ENCODE results near the gene SDK1.

SDK1 gene

DNA sequence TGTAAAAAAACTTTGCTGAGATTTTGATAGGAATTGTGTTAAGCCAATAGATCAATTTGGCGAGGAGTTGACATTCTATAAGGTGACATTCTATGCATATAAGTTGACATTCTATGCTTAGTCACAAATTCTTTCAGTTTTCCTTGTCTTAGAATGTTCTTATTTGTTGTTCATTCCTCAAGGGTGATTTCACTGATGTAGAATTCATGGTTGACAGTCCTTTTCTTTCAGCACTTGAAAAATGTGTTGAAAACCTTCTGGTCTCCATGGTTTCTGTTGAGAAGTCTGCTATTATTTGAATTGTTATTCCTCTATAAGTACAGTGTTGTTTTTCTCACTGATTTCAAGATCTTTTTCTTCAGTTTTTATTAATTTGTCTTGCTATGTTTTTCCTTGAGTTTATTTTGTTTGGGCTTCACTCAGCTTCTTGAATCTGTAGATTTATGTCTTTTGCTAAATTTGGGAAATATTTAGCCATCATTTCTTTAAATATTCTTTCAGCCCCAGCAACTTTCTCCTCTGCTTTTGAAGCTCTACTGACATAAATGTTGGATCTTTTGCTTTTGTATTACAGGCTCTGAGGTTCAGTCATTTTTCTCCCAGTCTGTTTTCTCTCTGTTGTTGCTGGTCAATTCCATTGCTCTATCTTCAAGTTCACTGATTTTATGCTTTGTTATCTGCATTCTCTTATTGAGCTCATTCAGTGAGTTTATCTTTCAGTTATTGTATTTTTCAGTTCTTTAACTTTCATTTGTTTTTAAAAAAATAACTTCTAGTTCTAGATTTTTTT, 154.9 kb downstream of the SDK1 start:
- DNase-seq (ENCODE audit: low read depth in 2 of 2, low spot score in 1 of 2): no peak

DNA sequence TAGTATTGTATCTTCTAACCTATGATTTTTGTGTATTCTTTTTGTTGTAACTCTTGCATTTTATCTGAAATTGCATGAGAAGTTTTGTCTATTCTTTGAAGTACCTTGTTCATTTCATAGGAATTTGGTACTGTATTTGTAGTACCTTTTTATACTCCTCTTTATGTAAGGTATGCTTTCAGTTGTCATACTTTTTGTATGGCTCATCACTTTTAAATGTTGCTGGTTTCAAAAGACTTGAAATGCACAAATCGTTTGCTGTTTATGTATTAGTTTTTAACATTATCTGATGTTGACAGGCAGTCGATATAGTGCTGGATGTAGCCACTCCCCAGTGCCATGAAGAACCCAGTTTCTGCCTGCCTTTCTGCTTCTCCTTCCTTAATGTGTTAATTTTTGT, 158.1 kb downstream of the SDK1 start:
- DNase-seq (ENCODE audit: low read depth in 2 of 2, low spot score in 1 of 2): no peak

- peak in 1 of 2 donors; percentile 24 for DNase-seq (ENCODE audit: low read depth in 2 of 2, low spot score in 1 of 2)
These were observed 160.9 kb downstream of the SDK1 start for GRCh38 chr7:3461923-3462322.

DNA sequence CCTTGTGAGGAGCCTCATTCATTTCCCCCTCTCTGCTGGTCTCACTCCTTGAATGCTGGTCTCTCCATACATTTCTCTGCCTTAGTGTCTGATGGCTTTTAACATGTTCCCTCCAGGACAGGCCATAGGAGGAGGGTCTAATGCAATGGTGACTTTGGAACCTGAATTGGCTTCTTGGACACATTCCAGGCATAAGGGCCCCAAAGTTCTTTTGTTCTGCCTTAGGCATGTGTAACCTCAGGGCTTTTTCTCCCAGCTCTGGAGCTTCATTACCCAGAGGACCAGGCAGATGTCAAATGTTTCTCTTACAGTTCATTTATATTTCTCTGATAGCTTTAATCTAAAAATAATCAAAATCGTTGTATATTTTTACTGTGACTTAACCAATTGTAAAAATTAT, 162.6 kb downstream of the SDK1 start:
- no peak for DNase-seq (ENCODE audit: low read depth in 2 of 2, low spot score in 1 of 2)

DNA sequence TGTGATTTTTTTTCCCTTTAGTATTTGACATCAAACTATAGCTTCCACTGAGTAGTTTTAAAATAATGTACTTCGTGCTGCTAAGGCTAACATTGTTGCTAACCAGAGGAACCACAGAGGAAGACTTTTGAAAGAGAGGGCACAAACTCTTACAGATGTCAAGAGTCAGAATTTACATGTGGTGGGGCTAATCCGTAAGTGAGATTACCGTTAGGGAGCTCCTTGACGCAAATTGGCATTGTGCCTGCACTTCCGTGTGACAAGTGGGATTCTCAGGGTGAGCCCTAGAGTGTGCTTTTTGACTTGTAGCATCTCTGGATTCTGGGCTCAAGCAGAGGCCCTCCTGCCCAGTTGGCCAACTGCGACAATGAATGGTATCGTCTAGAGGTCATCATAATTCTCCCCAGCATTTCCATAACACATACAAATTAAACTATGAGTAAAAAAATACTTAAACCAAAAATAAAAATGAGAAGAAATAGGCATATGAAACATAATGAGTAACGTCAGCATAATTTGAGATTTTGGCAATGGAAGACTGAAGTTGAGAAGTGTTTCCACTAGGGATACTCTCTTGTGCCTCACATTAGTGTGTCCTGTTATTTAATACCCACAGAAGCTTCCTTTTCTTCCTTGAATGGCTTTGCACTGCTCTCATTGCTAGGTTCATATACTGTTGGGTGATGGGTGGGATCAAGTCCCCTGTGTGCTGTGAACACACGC, 164.0 kb downstream of the SDK1 start:
- DNase-seq (ENCODE audit: low read depth in 2 of 2, low spot score in 1 of 2): no peak

DNA sequence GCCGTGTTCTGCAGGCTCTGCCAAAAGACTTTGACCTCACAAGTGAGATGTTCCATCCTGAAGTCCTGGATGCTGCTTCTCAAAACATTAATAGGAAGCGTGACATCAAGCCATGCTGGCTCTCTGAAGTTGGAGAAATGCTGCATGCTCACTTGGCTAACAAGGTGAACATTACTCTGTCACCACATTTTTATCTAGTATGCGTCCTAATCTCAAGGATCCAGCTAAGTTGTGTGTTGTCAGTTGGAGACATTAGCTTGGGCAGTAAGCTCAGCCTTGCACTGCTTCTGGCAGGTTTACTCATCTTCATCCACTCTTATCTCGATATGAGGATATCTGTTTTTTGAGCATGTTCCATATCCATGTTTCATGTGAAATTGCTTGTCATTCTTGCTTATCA, 165.2 kb downstream of the SDK1 start:
- no peak for DNase-seq (ENCODE audit: low read depth in 2 of 2, low spot score in 1 of 2)

GRCh38 chr7:3469641-3470040, 168.6 kb downstream of the SDK1 start:
- no peak for DNase-seq (ENCODE audit: low read depth in 2 of 2, low spot score in 1 of 2)

GRCh38 chr7:3480197-3480596, 179.1 kb downstream of the SDK1 start:
- DNase-seq (ENCODE audit: low read depth in 2 of 2, low spot score in 1 of 2): no peak

DNA sequence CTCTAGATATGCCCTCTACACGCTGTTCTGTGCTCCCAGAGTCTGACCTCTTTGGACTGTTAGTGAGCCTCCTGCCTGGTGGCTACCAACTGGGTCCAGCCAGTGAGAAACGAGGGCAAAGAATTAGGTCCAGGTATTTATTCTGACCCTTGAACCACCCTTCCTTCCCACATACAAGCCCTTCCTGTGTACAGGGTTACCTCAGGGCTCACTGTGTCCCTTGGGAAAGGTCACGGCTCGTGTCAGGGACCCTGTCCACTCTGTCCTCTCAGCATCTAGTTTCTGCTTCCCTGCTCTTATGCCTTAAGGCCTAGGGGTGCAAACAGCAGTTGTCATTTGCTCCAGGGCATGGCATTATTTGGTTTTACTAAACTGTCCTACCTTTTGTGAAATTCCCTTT, 180.4 kb downstream of the SDK1 start:
- DNase-seq (ENCODE audit: low read depth in 2 of 2, low spot score in 1 of 2): no peak

- DNase-seq (ENCODE audit: low read depth in 2 of 2, low spot score in 1 of 2): no peak
These were observed 181.3 kb downstream of the SDK1 start for GRCh38 chr7:3482147-3482921.

- DNase-seq (ENCODE audit: low read depth in 2 of 2, low spot score in 1 of 2): no peak
These were observed 185.8 kb downstream of the SDK1 start for GRCh38 chr7:3486841-3487240.

- DNase-seq (ENCODE audit: low read depth in 2 of 2, low spot score in 1 of 2): no peak
These were observed 187.8 kb downstream of the SDK1 start for GRCh38 chr7:3488829-3489228.

DNA sequence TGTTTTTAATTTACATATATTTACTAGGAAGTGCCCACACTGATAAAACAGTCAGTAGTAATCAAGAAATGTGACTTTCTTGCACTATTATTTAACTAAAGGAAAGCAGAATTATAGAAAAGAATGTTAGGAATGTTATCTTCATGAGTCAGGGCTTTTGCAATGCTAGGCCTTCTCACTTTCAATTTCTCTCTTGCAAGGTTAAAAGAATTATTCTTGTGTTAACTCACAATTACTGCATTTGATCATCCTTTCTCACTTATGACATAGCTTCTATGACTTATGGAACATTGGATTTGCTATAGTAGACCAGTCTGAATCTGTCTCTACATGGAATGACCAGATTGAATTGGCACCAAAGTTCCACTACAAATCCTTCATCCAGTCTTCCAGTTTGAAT, 192.4 kb downstream of the SDK1 start:
- no peak for DNase-seq (ENCODE audit: low read depth in 2 of 2, low spot score in 1 of 2)

- no peak for DNase-seq (ENCODE audit: low read depth in 2 of 2, low spot score in 1 of 2)
These were observed 193.9 kb downstream of the SDK1 start for GRCh38 chr7:3494947-3495346.

GRCh38 chr7:3495530-3495929, 194.5 kb downstream of the SDK1 start:
- no peak for DNase-seq (ENCODE audit: low read depth in 2 of 2, low spot score in 1 of 2)

- DNase-seq (ENCODE audit: low read depth in 2 of 2, low spot score in 1 of 2): no peak
These were observed 194.9 kb downstream of the SDK1 start for GRCh38 chr7:3495954-3496353.

GRCh38 chr7:3497796-3498195, 196.7 kb downstream of the SDK1 start:
- DNase-seq (ENCODE audit: low read depth in 2 of 2, low spot score in 1 of 2): no peak

DNA sequence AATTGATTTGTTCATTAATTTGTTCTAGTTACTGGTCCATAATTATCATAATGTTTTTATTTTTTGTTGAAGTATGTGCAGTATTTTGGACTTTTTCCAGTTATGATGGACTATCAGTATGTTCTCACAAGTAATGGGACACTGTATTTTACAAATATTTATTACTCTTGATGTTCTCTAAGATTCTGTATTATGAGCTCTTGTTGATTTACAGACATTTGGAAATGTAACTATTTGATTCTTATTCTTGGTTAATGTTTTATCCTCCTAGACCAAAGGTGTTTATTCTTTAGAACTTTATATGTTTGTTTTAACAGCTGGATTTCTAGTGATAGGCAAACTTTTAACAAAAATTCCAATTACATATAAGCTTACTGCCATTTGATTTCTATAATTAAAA, 200.6 kb downstream of the SDK1 start:
- DNase-seq (ENCODE audit: low read depth in 2 of 2, low spot score in 1 of 2): no peak

GRCh38 chr7:3504384-3504783, 203.3 kb downstream of the SDK1 start:
- DNase-seq (ENCODE audit: low read depth in 2 of 2, low spot score in 1 of 2): no peak

GRCh38 chr7:3510101-3511020, 209.3 kb downstream of the SDK1 start:
- no peak for DNase-seq (ENCODE audit: low read depth in 2 of 2, low spot score in 1 of 2)

DNA sequence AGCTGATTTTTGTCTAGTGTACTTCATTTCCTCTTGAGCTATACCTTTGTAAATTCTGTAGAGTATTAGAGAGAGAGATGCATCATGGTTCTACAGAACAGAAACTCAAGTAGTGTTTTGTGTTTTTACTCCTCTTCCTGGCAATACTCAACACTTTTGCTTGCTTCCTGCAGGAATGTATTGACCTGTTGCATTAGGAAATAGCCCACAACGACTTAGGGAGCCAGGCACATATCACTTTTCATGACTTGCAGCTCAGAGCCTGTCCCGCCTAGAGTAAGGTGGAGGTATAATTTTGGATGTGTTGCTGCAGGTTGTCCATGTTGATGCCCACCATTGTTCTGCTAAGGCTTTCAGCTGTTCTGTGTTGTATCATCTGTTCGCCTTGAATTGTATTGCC, 216.3 kb downstream of the SDK1 start:
- DNase-seq (ENCODE audit: low read depth in 2 of 2, low spot score in 1 of 2): no peak

Measured in stimulated activated CD8-positive, alpha-beta memory T cell treated with anti-CD3 and anti-CD28 coated beads, Interleukin-4, amount 100 ng/mL, for 1 hour (primary cell).